Cerebellar nuclear complex (tissue), 1 donor: Measurements from ENCODE around the gene CRYBB1.

Experiments
- DNase-seq, 2 experiments: peaks; one replicate each; lab custom pipeline; 2025; lab: John Stamatoyannopoulos, UW

The CRYBB1 gene

DNA sequence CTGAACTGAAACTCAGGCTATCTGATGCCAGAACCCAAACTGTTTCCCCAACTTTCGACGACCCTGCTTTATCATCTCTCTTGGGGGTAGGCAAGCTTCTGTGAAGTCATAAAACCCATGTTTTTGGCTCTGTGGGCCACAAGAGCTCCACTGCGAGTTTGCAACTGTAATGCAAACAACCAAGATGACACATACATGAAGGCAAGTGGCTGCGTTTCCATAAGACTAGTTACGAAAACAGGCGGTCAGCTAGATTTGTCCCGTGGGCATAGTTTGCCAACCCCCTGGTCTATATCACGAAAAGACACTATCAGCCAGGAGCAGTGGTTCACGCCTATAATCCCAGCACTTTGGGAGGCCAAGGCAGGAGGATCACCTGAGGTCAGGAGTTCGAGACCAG is 65.4 kb downstream of the CRYBB1 start:
- DNase-seq = no peak

DNA sequence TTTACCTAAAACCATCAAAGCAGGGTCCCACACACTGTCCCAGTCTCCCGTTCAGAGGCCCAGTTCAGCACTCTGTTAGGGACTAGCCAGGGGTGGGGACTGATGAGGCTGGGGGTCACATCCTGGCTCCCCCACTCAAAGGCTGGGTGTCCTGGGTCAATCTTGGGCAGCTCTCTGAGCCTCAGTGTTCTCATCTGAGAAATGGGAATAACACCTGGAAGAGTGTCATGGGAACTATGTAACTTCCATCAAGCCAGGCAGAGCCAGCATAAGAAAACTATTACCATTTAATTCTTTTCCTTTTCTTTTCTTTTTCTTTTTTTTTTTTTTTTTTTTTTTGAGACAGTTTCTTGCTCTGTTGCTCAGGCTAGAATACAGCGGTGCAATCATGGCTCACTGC is 66.3 kb downstream of the CRYBB1 start:
- no peak for DNase-seq

DNA sequence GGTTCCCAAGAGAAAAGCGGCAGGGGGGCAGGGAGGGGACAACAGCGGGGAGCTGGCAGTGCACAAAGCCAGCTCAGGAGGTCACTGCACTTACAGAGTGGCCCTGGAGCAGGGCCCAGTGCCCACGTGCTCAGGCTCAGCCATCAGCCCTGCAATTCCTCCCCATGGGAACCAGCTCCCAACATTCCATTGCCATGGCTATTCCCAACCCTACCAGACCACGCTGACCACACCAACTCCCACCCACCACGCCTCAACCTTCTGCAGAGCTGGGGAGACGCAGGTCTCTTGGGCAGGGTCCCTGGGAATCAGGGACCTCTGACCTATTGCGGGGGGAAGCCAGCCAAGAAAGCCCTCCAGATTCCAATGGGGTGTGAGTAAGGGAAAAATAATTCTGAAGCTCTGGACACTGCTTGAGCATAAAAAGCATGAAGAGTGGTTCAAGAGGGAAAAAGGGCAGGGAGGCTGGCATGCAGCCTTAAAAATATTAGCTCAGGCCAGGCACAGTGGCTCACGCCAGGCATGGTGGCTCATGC is 67.3 kb downstream of the CRYBB1 start:
- DNase-seq = no peak

DNA sequence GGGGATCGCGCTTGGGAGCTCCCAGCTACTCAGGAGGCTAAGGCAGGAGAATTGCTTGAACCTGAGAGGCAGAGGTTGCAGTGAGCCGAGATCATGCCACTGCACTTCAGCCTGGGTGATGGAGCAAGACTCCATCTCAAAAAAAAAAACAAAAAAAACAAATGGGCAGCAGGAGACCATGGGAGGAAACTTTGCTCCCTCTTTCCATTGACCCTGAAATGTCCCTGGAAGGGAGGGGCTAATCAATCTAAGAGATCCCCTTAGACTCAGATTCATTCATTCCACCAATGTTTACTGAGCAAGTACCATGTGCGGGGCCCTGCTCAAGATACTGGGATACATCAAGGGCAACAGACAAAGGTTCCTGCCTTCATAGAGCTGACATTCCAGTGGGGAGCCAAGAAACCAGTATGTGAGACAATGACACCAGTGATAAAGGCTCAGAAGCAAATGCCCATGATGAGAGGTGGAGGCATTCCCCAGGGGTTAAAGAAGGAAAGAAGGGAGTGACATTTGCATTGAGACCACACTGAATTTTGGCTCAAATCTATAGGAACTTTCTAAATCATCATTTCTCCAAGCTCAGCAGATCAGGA is 67.8 kb downstream of the CRYBB1 start:
- DNase-seq = no peak
